ENCODE data around the gene RPA4.

DNA sequence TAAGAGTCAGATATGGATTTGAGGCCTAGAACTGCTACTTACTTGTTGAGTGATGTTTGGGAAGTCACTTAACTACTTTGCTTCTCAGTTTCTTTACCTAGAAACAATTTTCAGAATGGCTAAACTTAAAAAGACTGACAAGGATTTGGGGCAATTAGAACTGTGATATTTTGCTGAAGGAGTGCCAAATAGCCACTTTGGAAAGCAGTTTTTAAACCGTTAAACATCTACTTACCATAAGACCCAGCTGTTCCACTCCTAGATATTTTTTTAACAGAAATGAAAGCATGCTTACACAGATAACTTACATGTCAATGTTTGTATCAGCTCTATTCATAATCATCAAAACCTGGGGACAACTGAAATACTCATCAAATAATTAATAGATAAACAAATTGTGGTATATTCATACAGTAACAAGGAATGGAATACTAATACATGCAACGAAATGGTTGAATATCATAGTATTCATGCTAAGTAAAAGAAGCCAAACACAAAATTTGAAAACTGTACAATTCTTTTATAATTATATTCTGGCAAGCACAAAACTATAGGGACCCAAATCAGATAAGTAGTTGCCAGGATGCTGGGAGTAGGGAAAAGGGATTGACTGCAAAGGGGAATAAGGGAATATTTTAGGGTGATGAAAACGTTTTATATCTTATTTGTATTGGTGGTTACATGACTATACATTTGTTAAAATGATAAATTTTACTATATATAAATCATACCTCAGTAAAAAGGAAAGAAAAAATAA lies 24.0 kb downstream of the RPA4 start:
- TF ChIP-seq, protein P1, sequence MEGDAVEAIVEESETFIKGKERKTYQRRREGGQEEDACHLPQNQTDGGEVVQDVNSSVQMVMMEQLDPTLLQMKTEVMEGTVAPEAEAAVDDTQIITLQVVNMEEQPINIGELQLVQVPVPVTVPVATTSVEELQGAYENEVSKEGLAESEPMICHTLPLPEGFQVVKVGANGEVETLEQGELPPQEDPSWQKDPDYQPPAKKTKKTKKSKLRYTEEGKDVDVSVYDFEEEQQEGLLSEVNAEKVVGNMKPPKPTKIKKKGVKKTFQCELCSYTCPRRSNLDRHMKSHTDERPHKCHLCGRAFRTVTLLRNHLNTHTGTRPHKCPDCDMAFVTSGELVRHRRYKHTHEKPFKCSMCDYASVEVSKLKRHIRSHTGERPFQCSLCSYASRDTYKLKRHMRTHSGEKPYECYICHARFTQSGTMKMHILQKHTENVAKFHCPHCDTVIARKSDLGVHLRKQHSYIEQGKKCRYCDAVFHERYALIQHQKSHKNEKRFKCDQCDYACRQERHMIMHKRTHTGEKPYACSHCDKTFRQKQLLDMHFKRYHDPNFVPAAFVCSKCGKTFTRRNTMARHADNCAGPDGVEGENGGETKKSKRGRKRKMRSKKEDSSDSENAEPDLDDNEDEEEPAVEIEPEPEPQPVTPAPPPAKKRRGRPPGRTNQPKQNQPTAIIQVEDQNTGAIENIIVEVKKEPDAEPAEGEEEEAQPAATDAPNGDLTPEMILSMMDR (IDR thresholded peaks at IDR 0.05; ENCODE audit: insufficient read depth, low read length): no peak
- TF ChIP-seq POLR2AphosphoS5 (IDR thresholded peaks at IDR 0.05; ENCODE audit: low read depth): no peak
- TF ChIP-seq, protein P2, sequence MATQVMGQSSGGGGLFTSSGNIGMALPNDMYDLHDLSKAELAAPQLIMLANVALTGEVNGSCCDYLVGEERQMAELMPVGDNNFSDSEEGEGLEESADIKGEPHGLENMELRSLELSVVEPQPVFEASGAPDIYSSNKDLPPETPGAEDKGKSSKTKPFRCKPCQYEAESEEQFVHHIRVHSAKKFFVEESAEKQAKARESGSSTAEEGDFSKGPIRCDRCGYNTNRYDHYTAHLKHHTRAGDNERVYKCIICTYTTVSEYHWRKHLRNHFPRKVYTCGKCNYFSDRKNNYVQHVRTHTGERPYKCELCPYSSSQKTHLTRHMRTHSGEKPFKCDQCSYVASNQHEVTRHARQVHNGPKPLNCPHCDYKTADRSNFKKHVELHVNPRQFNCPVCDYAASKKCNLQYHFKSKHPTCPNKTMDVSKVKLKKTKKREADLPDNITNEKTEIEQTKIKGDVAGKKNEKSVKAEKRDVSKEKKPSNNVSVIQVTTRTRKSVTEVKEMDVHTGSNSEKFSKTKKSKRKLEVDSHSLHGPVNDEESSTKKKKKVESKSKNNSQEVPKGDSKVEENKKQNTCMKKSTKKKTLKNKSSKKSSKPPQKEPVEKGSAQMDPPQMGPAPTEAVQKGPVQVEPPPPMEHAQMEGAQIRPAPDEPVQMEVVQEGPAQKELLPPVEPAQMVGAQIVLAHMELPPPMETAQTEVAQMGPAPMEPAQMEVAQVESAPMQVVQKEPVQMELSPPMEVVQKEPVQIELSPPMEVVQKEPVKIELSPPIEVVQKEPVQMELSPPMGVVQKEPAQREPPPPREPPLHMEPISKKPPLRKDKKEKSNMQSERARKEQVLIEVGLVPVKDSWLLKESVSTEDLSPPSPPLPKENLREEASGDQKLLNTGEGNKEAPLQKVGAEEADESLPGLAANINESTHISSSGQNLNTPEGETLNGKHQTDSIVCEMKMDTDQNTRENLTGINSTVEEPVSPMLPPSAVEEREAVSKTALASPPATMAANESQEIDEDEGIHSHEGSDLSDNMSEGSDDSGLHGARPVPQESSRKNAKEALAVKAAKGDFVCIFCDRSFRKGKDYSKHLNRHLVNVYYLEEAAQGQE (IDR thresholded peaks at IDR 0.05; ENCODE audit: insufficient replicate concordance, low read depth): no peak
